A549 (cell line): ENCODE measurements around the gene UBTD1. TPM values are rescaled to one million over a fixed set of nuclear protein-coding genes. Genes with fewer than 3 reads are reported as not detected.

Experiments used
- ATAC-seq, 2 experiments: fragments of 200-7000 bp in 1 of 2; fragments of >200 bp in 1 of 2; cut with Nextera tagmentation in 1 of 2; cut with Tn5 transposase in 1 of 2; 3 replicates each; pipeline versions ENCODE4 v1.8.0 to v1.9.1; 2018 to 2020; ENCODE audit warnings: mild to moderate bottlenecking in 1 of 2, moderate library complexity in 1 of 2
- CTCF ChIA-PET: fragments of 300-600 bp; sonication (Branson Sonifier 250); formaldehyde crosslinking; extraction: SDS; loops from one replicate; lab custom pipeline; 2021; ENCODE audit warnings: antibody characterized with exemption, inconsistent platforms; lab: Yijun Ruan, JAX
- POLR2A ChIA-PET: fragments of 350-600 bp; formaldehyde crosslinking; extraction: SDS; loops from one replicate; lab custom pipeline; 2021; ENCODE audit warnings: antibody characterized with exemption, inconsistent platforms; lab: Yijun Ruan, JAX
- DNase-seq, 2 experiments: peaks; one replicate each; pipeline versions ENCODE4 v3.0.0 to v3.0.0-alpha.2; 2011 to 2016; ENCODE audit warnings: low read depth in 1 of 2, low spot score in 1 of 2
- FAIRE-seq: peaks from 2 replicates; lab custom pipeline; 2011; peaks lifted over from hg19 to GRCh38; lab: Jason Lieb, UNC
- H3K27ac ChIP-seq, 2 experiments: fragments of >200 bp; sonication (Bioruptor Twin); formaldehyde crosslinking; 3 replicates each; pipeline ENCODE4 v1.5.1; 2016 to 2017
- H3K4me1 ChIP-seq: fragments of >200 bp; sonication (Bioruptor Twin); formaldehyde crosslinking; 3 replicates; pipeline ENCODE4 v1.6.1; 2016
- H3K4me2 ChIP-seq: fragments of >200 bp; sonication (Bioruptor Twin); formaldehyde crosslinking; 3 replicates; pipeline ENCODE4 v1.6.1; 2016
- H3K4me3 ChIP-seq: fragments of >200 bp; sonication (Bioruptor Twin); formaldehyde crosslinking; 3 replicates; pipeline ENCODE4 v1.5.1; 2016
- H3K9me3 ChIP-seq: fragments of >200 bp; sonication (Bioruptor Twin); formaldehyde crosslinking; 3 replicates; pipeline ENCODE4 v1.6.1; 2016
- CBX2 ChIP-seq: fragments of 200-600 bp; sonication (generic); IDR thresholded peaks from 2 replicates; pipeline ENCODE4 v1.6.1; 2016; ENCODE audit warnings: low read depth, mild to moderate bottlenecking, borderline replicate concordance
- CBX8 ChIP-seq: fragments of 200-600 bp; sonication (generic); IDR thresholded peaks from 2 replicates; pipeline ENCODE4 v1.6.1; 2016
- CHD4 ChIP-seq: fragments of 200-600 bp; sonication (generic); IDR thresholded peaks from 2 replicates; pipeline ENCODE4 v1.6.1; 2016; ENCODE audit warnings: antibody characterized with exemption, mild to moderate bottlenecking, borderline replicate concordance
- EHMT2 ChIP-seq: fragments of 200-600 bp; sonication (generic); IDR thresholded peaks from 2 replicates; pipeline ENCODE4 v1.6.1; 2016; ENCODE audit warnings: antibody characterized with exemption, low read depth, mild to moderate bottlenecking, moderate library complexity
- EP300 ChIP-seq, 2 experiments: fragments of >200 bp; sonication (Bioruptor Twin); formaldehyde crosslinking; IDR thresholded peaks; 2 replicates in 1 of 2; 3 replicates in 1 of 2; pipeline ENCODE4 v1.6.1; 2016 to 2017
- ESRRA ChIP-seq: fragments of 150-350 bp; IDR thresholded peaks from 2 replicates; pipeline ENCODE4 v1.6.1; 2014; ENCODE audit warnings: mild to moderate bottlenecking, low read length, borderline replicate concordance
- HDAC2 ChIP-seq: fragments of 200-600 bp; sonication (generic); IDR thresholded peaks from 2 replicates; pipeline ENCODE4 v1.6.1; 2016
- HOXA7 ChIP-seq: fragments of 250-450 bp; sonication (Bioruptor Pico); IDR thresholded peaks from 2 replicates; pipeline ENCODE4 v1.5.0; 2020; ENCODE audit warnings: mild to moderate bottlenecking, moderate library complexity
- HOXB13 ChIP-seq: fragments of 250-450 bp; sonication (Bioruptor Pico); IDR thresholded peaks from 2 replicates; pipeline ENCODE4 v1.5.0; 2020; ENCODE audit warnings: low read depth, mild to moderate bottlenecking, moderate library complexity
- KDM5A ChIP-seq: fragments of 200-600 bp; sonication (generic); IDR thresholded peaks from 2 replicates; pipeline ENCODE4 v1.6.1; 2016; ENCODE audit warnings: antibody characterized with exemption, mild to moderate bottlenecking
- MAFK ChIP-seq: fragments of 450-650 bp; IDR thresholded peaks from 2 replicates; pipeline ENCODE4 v1.6.1; 2014; ENCODE audit not compliant: partially characterized antibody
- NFE2L2 ChIP-seq: fragments of 150-350 bp; conservative IDR thresholded peaks from 2 replicates; pipeline ENCODE4 v1.6.1; 2014; ENCODE audit warnings: low read length
- PHF8 ChIP-seq: fragments of 200-600 bp; sonication (generic); IDR thresholded peaks from 2 replicates; pipeline ENCODE4 v1.6.1; 2016; ENCODE audit warnings: low read depth, mild to moderate bottlenecking, antibody characterized with exemption, moderate library complexity, borderline replicate concordance
- POLR2A ChIP-seq: IDR thresholded peaks from 2 replicates; pipeline ENCODE4 v1.6.1; 2012; ENCODE audit warnings: mild to moderate bottlenecking, low read length
- POLR2AphosphoS2 ChIP-seq: conservative IDR thresholded peaks from 2 replicates; pipeline ENCODE4 v1.6.1; 2012; ENCODE audit warnings: low read length, improper control_type of control experiment, inconsistent platforms
- SREBF2 ChIP-seq: fragments of 450-650 bp; IDR thresholded peaks from 2 replicates; pipeline ENCODE4 v1.6.1; 2014; ENCODE audit warnings: mild to moderate bottlenecking, moderate library complexity
- ZFP36 ChIP-seq: fragments of 450-650 bp; IDR thresholded peaks from 2 replicates; pipeline ENCODE4 v1.6.1; 2014; ENCODE audit warnings: borderline replicate concordance; ENCODE audit not compliant: partially characterized antibody
- WGBS: methylation state at CpG from one replicate; pipeline ENCODE4 v1.1.6; 2017; ENCODE audit errors: missing lambda C conversion rate; 5-methylcytosine and 5-hydroxymethylcytosine counted together
- polyA plus RNA-seq, 4 experiments: library from polyadenylated mRNA; depleted of rRNA in 3 of 4; stranded (reverse); fragments of >200 nt; fragmentation: RNase III in 1 of 4; extraction: RNeasy Plus Mini Kit Qiagen cat#74134 plus additional on column Dnase treatment in 1 of 4; gene quantifications; 2 replicates in 3 of 4; 3 replicates in 1 of 4; pipeline ENCODE4 v1.2.3, GENCODE V29; 2011 to 2017
- TF ChIP-seq, protein P1 (sequence below): IDR thresholded peaks from 2 replicates; pipeline ENCODE4 v1.6.1; 2012
- TF ChIP-seq, protein P2 (sequence below): IDR thresholded peaks from 2 replicates; pipeline ENCODE4 v1.6.1; 2012
- TF ChIP-seq, protein P3 (sequence below): fragments of 250-450 bp; sonication (Bioruptor Pico); IDR thresholded peaks from 2 replicates; pipeline ENCODE4 v1.5.0; 2020; ENCODE audit warnings: low read depth, mild to moderate bottlenecking, moderate library complexity

Gene UBTD1
- polyA plus RNA-seq, 2 of the 4 experiments (the other 2 are of a cell fraction), result 5.9 to 11.6 TPM

- H3K9me3 ChIP-seq, result no peaks in the 10 kb centered on the region
- ATAC-seq, result no peak
- H3K27ac ChIP-seq, result no peak overlapping the region
- CTCF ChIA-PET, result no interaction called here
- no peak for DNase-seq
- no peak overlapping the region for H3K4me2 ChIP-seq
- H3K4me1 ChIP-seq, result peaks cover 14% of the 10 kb centered on the region; the same call in 2 of the 3 replicates
- POLR2A ChIA-PET, result no interaction called here
- TF ChIP-seq, protein P1, sequence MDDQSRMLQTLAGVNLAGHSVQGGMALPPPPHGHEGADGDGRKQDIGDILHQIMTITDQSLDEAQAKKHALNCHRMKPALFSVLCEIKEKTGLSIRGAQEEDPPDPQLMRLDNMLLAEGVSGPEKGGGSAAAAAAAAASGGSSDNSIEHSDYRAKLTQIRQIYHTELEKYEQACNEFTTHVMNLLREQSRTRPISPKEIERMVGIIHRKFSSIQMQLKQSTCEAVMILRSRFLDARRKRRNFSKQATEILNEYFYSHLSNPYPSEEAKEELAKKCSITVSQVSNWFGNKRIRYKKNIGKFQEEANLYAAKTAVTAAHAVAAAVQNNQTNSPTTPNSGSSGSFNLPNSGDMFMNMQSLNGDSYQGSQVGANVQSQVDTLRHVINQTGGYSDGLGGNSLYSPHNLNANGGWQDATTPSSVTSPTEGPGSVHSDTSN, result no peak
- no peak for TF ChIP-seq HOXA7 (CRISPR knock-in tag)
- TF ChIP-seq HDAC2, result no peak
- TF ChIP-seq POLR2AphosphoS2, result no peak
- no peak for TF ChIP-seq NFE2L2
- no peak for TF ChIP-seq CBX8
- TF ChIP-seq ZFP36, result no peak
- TF ChIP-seq, protein P2, sequence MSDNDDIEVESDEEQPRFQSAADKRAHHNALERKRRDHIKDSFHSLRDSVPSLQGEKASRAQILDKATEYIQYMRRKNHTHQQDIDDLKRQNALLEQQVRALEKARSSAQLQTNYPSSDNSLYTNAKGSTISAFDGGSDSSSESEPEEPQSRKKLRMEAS, result no peak
- TF ChIP-seq CHD4, result no peak
- H3K4me3 ChIP-seq, result no peak overlapping the region
- WGBS, result 80% methylated on average over 11 of the region's 15 CpGs
- FAIRE-seq, result no peak
Observed at GRCh38 chr10:97517096-97517750, 18.5 kb downstream of the UBTD1 start.

DNA sequence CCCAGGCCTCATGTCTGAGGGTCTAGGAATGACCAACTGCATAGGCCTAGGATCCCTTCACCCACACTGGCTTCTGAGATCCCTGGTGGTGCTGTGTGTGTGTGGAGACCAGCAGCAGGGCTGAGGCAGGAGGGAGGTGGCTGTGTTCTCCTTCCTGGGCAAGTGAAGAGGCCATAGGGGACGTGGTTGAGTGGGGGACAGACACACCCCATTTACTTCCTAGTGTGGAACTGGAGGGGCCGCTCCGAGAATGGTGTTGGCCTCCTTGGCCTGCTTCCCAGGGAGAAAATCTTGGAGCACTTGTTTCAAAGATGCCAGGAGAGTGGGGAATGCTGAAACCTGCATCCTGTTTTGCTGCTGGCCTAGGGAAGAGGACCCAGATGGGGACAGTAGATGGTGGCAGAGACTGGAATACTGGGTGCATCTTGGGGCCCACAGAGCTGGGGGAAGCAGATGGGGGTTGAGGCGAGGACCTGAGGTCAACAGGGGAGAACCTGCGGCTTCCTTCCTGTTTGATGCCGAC lies 19.1 kb downstream of the UBTD1 start:
- CTCF ChIA-PET, result interaction anchor here (0.8 to 1.5 kb wide), 3 partner anchors 17 to 94 kb away, joined by 3 to 4 read pairs (median 4); no protein-coding TSS in a partner anchor
- TF ChIP-seq POLR2A (no peak), MAFK (no peak), EHMT2 (no peak), KDM5A (no peak), HDAC2 (no peak), ESRRA (no peak), HOXB13 (CRISPR knock-in tag) (no peak), NFE2L2 (no peak), PHF8 (no peak), EP300 (IDR thresholded peaks at IDR 0.05) (no peak), SREBF2 (no peak), CBX2 (no peak)
- TF ChIP-seq, protein P3, sequence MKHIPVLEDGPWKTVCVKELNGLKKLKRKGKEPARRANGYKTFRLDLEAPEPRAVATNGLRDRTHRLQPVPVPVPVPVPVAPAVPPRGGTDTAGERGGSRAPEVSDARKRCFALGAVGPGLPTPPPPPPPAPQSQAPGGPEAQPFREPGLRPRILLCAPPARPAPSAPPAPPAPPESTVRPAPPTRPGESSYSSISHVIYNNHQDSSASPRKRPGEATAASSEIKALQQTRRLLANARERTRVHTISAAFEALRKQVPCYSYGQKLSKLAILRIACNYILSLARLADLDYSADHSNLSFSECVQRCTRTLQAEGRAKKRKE (CRISPR knock-in tag), result no peak
- TF ChIP-seq, protein P2, result no peak
- POLR2A ChIA-PET, result no interaction called here
- no peak for DNase-seq
- ATAC-seq, result no peak
- no peak for FAIRE-seq
- WGBS, result 86% methylated on average over 6 of the region's 6 CpGs
- H3K4me3 ChIP-seq, result no peak overlapping the region
- no peaks in the 10 kb centered on the region for H3K9me3 ChIP-seq
- peak overlapping the region; percentile 17; the same call in 1 of the 3 replicates for H3K4me2 ChIP-seq
- H3K27ac ChIP-seq, result no peak overlapping the region; a peak in 1 of 6 replicates
- peaks cover 14% of the 10 kb centered on the region; the same call in 2 of the 3 replicates for H3K4me1 ChIP-seq
